K562 (cell line): ENCODE measurements around the gene SEC14L3. TPM values are rescaled to one million over a fixed set of nuclear protein-coding genes. Genes with fewer than 3 reads are reported as not detected.

ENCODE experiments used
- CREB1 ChIP-seq, 2 experiments: sonication (generic) in 1 of 2; formaldehyde crosslinking in 1 of 2; IDR thresholded peaks; 2 replicates each; pipeline versions ENCODE4 v1.6.1 to v1.8.0; 2012 to 2022; ENCODE audit warnings: inconsistent platforms in 1 of 2, mild to moderate bottlenecking in 1 of 2, missing genetic modification reagents in 1 of 2, moderate library complexity in 1 of 2
- DLX4 ChIP-seq: fragments of 250-450 bp; sonication (Bioruptor Pico); IDR thresholded peaks from 2 replicates; pipeline ENCODE4 v1.6.1; 2021; ENCODE audit warnings: mild to moderate bottlenecking
- E2F6 ChIP-seq, 2 experiments: IDR thresholded peaks; 2 replicates each; pipeline ENCODE4 v1.6.1; 2011; ENCODE audit warnings: borderline replicate concordance in 1 of 2, control low read depth in 1 of 2, low read depth in 1 of 2, low read length in 1 of 2, mild to moderate bottlenecking in 1 of 2, mixed read lengths in 1 of 2, moderate library complexity in 1 of 2; ENCODE audit not compliant: insufficient read depth in 1 of 2, insufficient read length in 1 of 2, poor library complexity in 1 of 2, severe bottlenecking in 1 of 2; ENCODE audit errors: extremely low read depth in 1 of 2
- MAFG ChIP-seq: fragments of 450-650 bp; conservative IDR thresholded peaks from 2 replicates; pipeline ENCODE4 v1.6.1; 2016; ENCODE audit warnings: missing genetic modification characterization, missing compliant biosample characterization
- NCOA2 ChIP-seq, 2 experiments: fragments of 450-650 bp; IDR thresholded peaks; 2 replicates each; pipeline ENCODE4 v1.6.1; 2018; ENCODE audit warnings: mild to moderate bottlenecking in 2 of 2, moderate library complexity in 1 of 2; ENCODE audit not compliant: partially characterized antibody in 2 of 2
- NR4A1 ChIP-seq, 2 experiments: fragments of 250-450 bp in 1 of 2; fragments of 450-650 bp in 1 of 2; sonication (Bioruptor Pico) in 1 of 2; IDR thresholded peaks; 2 replicates each; pipeline versions ENCODE4 v1.4.0 to v1.6.1; 2016 to 2020; ENCODE audit warnings: mild to moderate bottlenecking in 2 of 2, missing compliant biosample characterization in 1 of 2, missing genetic modification characterization in 1 of 2, moderate library complexity in 1 of 2
- RBM39 ChIP-seq: fragments of 200-400 bp; formaldehyde crosslinking; optimal IDR thresholded peaks from 2 replicates; pipeline ENCODE3; 2018; ENCODE audit warnings: low read depth, low read length
- TFE3 ChIP-seq: fragments of 450-650 bp; formaldehyde crosslinking; IDR thresholded peaks from 2 replicates; pipeline ENCODE4 v1.4.0; 2020; ENCODE audit warnings: mild to moderate bottlenecking, mixed read lengths
- ZNF764 ChIP-seq: fragments of 250-450 bp; sonication (Bioruptor Pico); IDR thresholded peaks from 2 replicates; pipeline ENCODE4 v1.4.0; 2020; ENCODE audit warnings: low read depth, mild to moderate bottlenecking, moderate library complexity
- polyA plus RNA-seq, 8 experiments: library from polyadenylated mRNA; depleted of rRNA in 4 of 8; stranded (reverse) in 5 of 8; unstranded in 3 of 8; fragments of >200 nt; fragmentation: Nextera tagmentation in 2 of 8; fragmentation: Illumina TruSeq in 1 of 8; extraction: Ambion mirVana in 2 of 8; extraction: Trizol in 1 of 8; gene quantifications; 2 replicates each; pipeline versions ENCODE4 v1.2.1 to v1.2.3, GENCODE V29; 2011 to 2014; ENCODE audit warnings: inconsistent platforms in 1 of 8, missing spikeins in 1 of 8
- total RNA-seq, 7 experiments: library from RNA; depleted of rRNA in 6 of 7; stranded (reverse); fragments of >200 nt in 6 of 7; fragmentation: Illumina TruSeq in 2 of 7; extraction: Trizol in 2 of 7; gene quantifications; 2 replicates each; pipeline versions ENCODE4 v1.2.1 to v1.2.3, GENCODE V29; 2011 to 2021; ENCODE audit warnings: low replicate concordance in 1 of 7
- TF ChIP-seq, protein P1 (sequence below): sonication (generic); formaldehyde crosslinking; IDR thresholded peaks from 2 replicates; pipeline ENCODE4 v1.8.1; 2023; ENCODE audit warnings: missing genetic modification reagents, mild to moderate bottlenecking, borderline replicate concordance
- TF ChIP-seq, protein P2 (sequence below): sonication (generic); formaldehyde crosslinking; IDR thresholded peaks from 2 replicates; pipeline ENCODE4 v1.8.0; 2022; ENCODE audit warnings: mild to moderate bottlenecking, missing genetic modification reagents
- TF ChIP-seq, protein P3 (sequence below): fragments of 250-450 bp; sonication (Bioruptor Pico); IDR thresholded peaks from 2 replicates; pipeline ENCODE4 v1.5.0; 2021; ENCODE audit warnings: mild to moderate bottlenecking, borderline replicate concordance

Gene SEC14L3
- total and polyA plus RNA-seq, 9 of the 15 experiments (the other 6 are each of a cell fraction or from before 2014, with no cell fraction given): not detected

DNA sequence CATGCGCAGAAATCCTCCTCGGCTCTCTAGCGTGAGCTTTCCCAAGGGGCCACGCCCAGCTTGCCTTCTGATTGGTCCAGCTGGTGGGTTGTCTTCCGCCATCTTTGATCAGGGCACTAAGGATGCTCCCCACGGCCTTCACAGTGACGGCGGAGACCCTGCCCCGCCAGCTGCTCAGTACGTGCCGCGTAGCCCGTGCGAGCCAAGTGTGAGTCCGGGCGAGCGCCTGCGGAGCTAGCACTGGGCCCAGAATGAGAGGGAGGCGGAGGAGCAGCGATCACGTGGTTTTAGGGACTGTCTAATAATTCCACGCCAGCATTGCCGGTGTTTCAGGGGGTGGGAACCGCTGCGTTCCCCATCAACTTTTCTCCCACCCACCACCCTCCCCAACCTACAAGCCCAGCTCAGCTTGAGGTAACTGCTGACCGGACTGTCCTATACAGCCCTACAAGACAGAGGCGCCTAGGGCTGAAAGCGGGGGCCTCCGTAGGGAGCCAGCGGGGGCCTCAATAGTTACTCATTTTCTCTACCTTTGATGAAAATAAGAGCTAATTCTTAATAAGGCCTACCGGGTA is 47.8 kb downstream of the SEC14L3 start (continued):
- TF ChIP-seq, protein P1, sequence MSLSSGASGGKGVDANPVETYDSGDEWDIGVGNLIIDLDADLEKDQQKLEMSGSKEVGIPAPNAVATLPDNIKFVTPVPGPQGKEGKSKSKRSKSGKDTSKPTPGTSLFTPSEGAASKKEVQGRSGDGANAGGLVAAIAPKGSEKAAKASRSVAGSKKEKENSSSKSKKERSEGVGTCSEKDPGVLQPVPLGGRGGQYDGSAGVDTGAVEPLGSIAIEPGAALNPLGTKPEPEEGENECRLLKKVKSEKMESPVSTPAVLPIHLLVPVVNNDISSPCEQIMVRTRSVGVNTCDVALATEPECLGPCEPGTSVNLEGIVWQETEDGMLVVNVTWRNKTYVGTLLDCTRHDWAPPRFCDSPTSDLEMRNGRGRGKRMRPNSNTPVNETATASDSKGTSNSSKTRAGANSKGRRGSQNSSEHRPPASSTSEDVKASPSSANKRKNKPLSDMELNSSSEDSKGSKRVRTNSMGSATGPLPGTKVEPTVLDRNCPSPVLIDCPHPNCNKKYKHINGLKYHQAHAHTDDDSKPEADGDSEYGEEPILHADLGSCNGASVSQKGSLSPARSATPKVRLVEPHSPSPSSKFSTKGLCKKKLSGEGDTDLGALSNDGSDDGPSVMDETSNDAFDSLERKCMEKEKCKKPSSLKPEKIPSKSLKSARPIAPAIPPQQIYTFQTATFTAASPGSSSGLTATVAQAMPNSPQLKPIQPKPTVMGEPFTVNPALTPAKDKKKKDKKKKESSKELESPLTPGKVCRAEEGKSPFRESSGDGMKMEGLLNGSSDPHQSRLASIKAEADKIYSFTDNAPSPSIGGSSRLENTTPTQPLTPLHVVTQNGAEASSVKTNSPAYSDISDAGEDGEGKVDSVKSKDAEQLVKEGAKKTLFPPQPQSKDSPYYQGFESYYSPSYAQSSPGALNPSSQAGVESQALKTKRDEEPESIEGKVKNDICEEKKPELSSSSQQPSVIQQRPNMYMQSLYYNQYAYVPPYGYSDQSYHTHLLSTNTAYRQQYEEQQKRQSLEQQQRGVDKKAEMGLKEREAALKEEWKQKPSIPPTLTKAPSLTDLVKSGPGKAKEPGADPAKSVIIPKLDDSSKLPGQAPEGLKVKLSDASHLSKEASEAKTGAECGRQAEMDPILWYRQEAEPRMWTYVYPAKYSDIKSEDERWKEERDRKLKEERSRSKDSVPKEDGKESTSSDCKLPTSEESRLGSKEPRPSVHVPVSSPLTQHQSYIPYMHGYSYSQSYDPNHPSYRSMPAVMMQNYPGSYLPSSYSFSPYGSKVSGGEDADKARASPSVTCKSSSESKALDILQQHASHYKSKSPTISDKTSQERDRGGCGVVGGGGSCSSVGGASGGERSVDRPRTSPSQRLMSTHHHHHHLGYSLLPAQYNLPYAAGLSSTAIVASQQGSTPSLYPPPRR (CRISPR knock-in tag): 0 out of 2 replicates have a peak, but pooled peaks have one; percentile 29
- TF ChIP-seq TFE3 (CRISPR knock-in tag) (peak; percentile 98), CREB1 (IDR thresholded peaks at IDR 0.05) (peak; percentile 82), CREB1 (CRISPR knock-in tag; IDR thresholded peaks at IDR 0.05) (peak; percentile 91), NR4A1 (CRISPR knock-in tag; IDR thresholded peaks at IDR 0.05) (no peak), NR4A1 (tag; IDR thresholded peaks at IDR 0.05) (no peak), E2F6 (IDR thresholded peaks at IDR 0.05; ENCODE audit: borderline replicate concordance in 1 of 2, extremely low read depth in 1 of 2, insufficient read depth in 1 of 2, insufficient read length in 1 of 2, low read depth in 1 of 2, low read length in 1 of 2, poor library complexity in 1 of 2, severe bottlenecking in 1 of 2) (peak; percentile 67 to 88), DLX4 (no peak), ZNF764 (CRISPR knock-in tag) (no peak), NCOA2 (IDR thresholded peaks at IDR 0.05; ENCODE audit: partially characterized antibody in 2 of 2) (peak in 1 of 2 experiments; percentile 98), RBM39 (no peak), MAFG (tag) (no peak)
- TF ChIP-seq, protein P2, sequence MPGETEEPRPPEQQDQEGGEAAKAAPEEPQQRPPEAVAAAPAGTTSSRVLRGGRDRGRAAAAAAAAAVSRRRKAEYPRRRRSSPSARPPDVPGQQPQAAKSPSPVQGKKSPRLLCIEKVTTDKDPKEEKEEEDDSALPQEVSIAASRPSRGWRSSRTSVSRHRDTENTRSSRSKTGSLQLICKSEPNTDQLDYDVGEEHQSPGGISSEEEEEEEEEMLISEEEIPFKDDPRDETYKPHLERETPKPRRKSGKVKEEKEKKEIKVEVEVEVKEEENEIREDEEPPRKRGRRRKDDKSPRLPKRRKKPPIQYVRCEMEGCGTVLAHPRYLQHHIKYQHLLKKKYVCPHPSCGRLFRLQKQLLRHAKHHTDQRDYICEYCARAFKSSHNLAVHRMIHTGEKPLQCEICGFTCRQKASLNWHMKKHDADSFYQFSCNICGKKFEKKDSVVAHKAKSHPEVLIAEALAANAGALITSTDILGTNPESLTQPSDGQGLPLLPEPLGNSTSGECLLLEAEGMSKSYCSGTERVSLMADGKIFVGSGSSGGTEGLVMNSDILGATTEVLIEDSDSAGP (CRISPR knock-in tag): 0 out of 2 replicates have a peak, but pooled peaks have one; percentile 34
- TF ChIP-seq, protein P3, sequence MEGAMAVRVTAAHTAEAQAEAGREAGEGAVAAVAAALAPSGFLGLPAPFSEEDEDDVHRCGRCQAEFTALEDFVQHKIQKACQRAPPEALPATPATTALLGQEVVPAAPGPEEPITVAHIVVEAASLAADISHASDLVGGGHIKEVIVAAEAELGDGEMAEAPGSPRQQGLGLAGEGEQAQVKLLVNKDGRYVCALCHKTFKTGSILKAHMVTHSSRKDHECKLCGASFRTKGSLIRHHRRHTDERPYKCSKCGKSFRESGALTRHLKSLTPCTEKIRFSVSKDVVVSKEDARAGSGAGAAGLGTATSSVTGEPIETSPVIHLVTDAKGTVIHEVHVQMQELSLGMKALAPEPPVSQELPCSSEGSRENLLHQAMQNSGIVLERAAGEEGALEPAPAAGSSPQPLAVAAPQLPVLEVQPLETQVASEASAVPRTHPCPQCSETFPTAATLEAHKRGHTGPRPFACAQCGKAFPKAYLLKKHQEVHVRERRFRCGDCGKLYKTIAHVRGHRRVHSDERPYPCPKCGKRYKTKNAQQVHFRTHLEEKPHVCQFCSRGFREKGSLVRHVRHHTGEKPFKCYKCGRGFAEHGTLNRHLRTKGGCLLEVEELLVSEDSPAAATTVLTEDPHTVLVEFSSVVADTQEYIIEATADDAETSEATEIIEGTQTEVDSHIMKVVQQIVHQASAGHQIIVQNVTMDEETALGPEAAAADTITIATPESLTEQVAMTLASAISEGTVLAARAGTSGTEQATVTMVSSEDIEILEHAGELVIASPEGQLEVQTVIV (CRISPR knock-in tag): no peak
